ACHN (cell line): ENCODE results near the gene DOC2B.
A peak's percentile ranks its signal among the peaks of the same experiment; 100 is the strongest.
"Not testable (repeated sequence)": the region's sequence is repeated elsewhere in the genome, so short reads cannot be mapped to it uniquely, and the experiment has no call there.

Source experiments
- DNase-seq: peaks from one replicate; pipeline ENCODE4 v3.0.0-alpha.2; 2015
- in situ Hi-C: cut with HindIII; loops from 2 replicates; pipeline ENCODE4 v1.10.0; 2017; ENCODE audit warnings: low sequenced_read_pairs, low pct_ligation_motif_present, low pct_unique_long_range_greater_than_20kb

The DOC2B gene

DNA sequence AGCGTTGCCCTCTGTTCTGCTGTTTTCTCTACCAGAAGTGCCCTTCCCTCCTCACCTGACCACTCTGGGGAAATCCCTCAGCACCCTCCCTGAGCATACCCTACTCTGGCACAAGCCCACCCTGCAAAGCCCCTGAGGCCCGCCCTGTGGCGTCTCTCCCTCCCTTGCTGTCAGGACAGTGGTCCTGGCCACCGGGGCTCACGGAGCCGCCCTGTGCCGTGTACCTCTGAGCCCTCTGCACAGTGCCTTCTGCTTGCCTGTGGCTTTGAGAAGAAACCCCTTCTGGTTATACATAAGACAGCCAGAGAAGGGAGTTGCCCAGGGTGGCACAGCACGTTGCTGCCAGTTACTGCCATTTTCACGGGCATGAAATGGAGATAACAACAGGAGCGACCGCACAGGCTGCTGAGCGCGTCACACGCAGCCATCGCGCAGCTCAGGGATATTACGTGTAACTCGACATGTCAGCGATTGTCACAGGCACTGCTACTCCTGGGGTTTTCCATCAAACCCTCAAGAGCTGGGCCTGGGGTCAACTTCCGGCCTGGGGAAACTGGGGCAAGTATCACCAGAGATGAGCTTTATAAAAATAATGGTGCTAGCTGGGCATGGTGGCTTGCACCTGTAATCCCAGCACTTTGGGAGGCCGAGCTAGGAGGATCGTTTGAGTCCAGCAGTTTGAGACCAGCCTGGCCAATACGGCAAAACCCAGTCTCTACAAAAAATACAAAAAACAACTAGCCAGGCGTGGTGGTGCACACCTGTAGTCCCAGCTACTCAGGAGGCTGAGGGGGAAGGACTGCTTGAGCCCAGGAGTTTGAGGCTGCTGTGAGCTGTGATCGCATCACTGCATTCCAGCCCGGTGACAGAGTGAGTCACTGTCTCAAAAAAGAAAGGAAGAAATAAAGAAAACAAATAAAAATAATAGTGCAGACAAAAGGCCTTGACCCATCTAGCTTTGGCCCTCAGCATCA is 29.3 kb downstream of the DOC2B start:
- in situ Hi-C loops, result no loop called here
- DNase-seq, result no peak

DNA sequence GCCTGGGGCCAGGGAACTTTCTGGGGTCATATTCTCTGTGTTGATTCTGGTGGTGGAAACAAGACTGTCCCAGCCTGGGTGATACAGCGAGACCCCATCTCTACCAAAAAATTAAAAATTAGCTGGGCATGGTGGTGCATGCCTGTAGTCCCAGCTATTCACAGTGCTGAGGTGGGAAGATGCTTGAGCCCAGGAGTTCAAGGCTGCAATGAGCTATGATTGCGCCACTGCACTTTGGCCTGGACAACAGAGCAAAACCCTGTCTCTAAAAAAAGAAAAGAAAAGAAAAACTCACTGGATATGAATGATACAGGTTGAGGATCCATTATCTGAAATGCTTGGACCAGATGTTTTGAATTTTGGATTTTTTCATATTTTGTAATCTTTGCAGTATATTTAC is 30.4 kb downstream of the DOC2B start:
- in situ Hi-C loops, result no loop called here

DNA sequence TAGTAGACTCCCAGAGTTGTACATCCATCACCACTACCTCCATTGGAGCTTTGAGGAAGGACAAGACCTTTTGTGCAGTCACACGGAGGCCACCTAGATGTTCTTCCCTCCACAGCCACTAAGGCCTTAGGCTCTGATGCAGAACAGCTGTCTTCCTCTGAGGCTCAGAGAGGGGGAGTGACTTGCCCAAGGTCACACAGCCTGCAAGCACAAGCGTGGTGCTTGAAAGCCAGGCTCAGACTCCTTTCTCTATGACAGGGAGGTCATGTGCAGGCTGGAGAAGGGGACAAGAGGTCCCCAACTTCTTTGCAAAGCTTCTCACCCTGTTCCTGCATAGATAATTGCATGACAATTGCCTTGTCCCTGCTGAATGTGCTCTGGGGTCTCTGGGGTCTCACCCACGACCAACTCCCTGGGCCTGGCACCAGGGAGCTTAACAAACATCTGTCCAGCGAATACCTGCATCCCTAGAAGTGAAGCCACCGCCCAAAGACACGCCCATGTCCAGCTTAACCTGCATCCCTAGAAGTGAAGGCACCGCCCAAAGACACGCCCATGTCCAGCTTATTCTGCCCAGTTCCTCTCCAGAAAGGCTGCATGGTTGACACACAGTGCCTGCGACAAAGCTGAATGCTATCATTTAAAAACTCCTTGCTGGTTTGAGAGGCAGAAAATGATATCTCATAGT is 31.4 kb downstream of the DOC2B start:
- in situ Hi-C loops, result no loop called here
- DNase-seq, result no peak

More for the DNA sequence above, 30.4 kb downstream of the DOC2B start:
- DNase-seq, result no peak

GRCh38 chr17:149231-149630 is 32.2 kb downstream of the DOC2B start:
- in situ Hi-C loops, result no loop called here
- no peak for DNase-seq

- no peak for DNase-seq
- in situ Hi-C loops, result no loop called here
These were observed 32.7 kb downstream of the DOC2B start for GRCh38 chr17:148757-149156.

- in situ Hi-C loops, result no loop called here
- no peak for DNase-seq
These were observed 33.4 kb downstream of the DOC2B start for GRCh38 chr17:147796-148740.

DNA sequence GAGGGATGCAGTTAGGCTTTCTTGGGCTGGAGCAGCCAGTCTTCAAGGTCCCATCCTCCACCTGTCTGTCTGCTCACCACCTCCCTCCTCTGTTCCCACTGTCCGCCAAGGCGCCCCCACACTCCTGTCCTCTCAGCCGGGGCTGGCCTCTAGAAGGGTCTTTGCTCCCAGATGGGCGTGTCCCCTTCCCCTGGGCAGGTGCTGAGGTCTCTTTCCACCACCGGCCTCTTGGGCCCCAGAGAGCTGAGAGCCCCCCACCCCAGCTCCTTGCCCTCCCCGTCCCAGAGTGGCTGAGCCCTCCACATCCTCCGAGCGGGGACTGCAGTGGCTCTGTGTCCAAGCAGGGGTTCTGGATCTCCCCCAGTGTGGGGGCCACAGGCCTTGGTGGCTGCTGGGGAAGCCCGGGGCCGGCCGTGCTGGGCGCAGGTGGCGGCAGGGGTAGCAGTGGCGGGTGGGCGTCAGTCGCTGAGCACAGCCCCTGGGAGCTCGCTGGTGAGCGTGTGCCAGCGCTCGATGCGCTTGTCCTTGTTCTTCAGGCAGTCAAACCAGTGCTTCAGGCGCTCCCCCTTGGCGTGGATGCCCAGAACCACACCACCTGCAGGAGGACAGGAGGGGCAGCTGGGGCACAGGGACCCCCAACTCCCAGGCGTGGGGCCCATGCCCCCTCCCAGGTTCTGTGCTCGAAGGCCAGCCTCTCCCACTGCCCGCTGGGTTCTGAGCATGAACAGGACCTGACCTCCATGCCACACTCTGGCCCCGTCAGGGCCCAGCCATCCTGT is 34.3 kb downstream of the DOC2B start:
- in situ Hi-C loops, result no loop called here
- no peak for DNase-seq

DNA sequence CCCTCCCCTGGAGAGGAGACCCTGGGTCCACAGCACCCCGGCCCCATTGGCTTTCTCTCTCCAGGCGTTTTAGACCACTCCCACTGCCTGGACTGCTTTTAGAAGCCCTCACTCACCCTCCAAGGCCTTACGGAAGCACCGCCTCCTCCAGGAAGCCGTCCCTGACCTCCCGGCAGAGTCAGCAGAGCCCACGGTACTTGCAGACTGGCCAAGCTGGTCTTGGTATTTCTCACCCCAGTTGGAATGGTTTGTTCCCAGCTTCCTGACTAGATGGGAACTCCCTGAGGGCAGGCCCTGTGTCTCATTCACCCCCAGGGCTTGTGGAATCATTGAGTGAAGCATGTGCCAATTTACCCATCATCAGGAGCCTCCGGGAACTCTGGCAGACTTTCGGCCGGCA is 34.9 kb downstream of the DOC2B start:
- no peak for DNase-seq
- in situ Hi-C loops, result no loop called here

DNA sequence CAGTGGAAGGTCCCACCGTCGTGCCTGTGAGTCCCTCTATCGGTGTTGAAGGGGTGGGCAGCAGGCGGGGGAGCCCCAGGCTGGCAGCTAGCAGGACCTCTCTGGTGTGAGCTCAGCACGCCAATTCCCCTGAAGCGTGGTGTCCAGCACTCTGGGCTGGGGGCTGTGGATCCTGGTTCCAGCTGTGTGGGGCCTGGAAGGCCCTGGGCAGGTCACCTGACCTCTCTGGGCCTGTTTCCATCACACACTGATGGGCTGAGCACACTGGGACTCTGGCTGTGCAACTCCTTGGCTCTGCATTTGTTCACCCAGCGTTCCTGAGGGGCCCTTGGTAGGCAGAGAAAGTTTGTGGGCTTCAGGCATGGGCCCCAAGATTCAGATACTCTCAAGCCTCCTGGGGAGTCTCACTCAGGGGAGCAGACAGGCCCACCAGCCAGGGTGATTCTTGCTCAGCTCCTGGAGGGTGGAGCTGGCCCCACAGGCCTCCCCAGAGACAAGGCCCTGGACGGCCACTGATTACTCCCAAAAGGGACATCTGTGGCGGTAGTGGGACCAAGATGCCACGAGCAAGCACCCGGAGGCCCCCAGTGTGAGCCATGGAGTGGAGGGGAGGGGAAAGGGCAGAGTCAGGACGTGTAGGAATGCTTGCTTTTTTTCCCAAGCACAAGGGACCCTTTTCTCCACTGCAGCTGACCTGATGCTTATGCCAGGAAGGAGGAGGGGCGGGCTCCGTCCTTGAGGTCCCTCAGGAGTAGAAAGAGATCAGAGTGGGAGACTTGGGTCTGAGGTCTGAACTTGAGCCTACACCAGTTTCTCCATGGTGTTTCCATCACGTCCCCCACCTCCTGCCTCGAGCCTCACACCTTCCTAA is 35.5 kb downstream of the DOC2B start:
- in situ Hi-C loops, result no loop called here
- DNase-seq, result no peak

GRCh38 chr17:144936-145670 is 36.3 kb downstream of the DOC2B start:
- in situ Hi-C loops, result no loop called here
- no peak for DNase-seq

DNA sequence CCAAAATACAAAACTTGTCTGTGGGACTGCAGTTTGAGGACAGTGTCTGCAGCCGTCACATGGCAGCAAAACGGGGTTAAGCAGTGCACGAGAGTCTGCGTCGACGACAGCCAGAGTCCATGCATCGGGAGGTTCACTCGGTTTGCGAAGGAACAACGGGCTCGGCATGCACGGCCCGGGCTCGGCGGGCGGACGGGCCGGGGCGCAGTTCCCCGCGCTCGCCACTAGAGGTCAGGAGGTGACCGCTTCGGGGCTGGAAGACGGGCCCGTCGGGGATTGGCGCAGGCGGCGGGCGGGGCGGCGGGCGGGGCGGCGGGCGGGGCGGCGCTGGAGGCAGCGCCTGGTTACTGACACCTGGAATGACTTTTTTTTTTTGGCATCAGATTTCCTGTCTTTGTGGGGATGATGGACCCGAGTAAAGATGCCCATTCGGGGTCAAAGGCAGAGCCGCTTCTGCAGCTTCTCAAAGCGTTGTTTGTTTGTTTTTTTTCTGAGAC is 37.6 kb downstream of the DOC2B start:
- in situ Hi-C loops, result no loop called here
- DNase-seq, result peak; percentile 75

- no peak for DNase-seq
- in situ Hi-C loops, result no loop called here
These were observed 38.3 kb downstream of the DOC2B start for GRCh38 chr17:142876-143784.

GRCh38 chr17:142102-142661 is 39.3 kb downstream of the DOC2B start:
- DNase-seq, result no peak
- in situ Hi-C loops, result no loop called here

GRCh38 chr17:139401-140205 is 41.8 kb downstream of the DOC2B start:
- in situ Hi-C loops, DNase-seq: not testable (repeated sequence)
